Hypothalamus (tissue), 51 donors: Measurements from ENCODE around the gene GTPBP10.

ENCODE experiments used
- DNase-seq, 51 donors: peaks; one replicate each; lab custom pipeline; 2025; lab: John Stamatoyannopoulos, UW

Gene GTPBP10

DNA sequence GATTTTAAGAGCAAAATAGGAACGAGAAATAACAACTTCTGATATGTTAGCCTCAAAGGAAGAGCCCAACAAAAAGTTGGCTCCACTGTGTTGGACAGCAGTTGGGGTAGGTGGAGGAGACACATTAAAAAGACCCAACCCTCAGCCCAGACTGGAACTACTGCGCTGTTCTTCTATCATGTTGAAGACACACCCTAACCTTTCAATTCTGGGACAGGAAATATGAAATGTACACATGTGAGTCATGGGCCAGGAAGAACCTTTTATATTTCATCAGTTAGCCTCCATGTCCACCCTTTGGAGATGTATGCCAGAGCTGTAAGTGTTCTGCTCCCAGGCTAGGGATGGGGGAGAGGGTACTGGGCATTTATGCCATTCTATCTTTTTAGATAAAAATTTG, 78.9 kb downstream of the GTPBP10 start:
- no peak for DNase-seq

GRCh38 chr7:90430614-90431460, 84.3 kb downstream of the GTPBP10 start:
- DNase-seq, result no peak

DNA sequence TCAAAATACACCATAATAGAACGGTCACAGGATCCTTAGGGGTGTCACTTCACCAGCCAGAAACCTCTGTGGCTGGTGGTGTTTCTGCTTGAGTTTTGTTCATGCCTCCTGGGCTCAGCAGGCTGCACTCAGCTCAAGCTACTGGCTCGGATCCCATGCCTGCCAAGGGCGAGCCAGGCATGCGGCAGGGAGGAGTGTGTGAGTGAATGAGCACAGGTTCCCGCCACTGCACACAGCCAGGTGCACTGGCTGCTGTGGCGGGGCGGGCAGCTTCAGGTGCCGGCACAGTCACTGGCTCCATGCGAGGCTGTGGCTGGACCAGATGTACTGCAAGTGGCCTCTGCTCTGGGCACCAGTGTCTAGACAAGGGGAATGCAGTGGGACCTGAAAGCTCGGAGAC, 86.2 kb downstream of the GTPBP10 start:
- no peak for DNase-seq

DNA sequence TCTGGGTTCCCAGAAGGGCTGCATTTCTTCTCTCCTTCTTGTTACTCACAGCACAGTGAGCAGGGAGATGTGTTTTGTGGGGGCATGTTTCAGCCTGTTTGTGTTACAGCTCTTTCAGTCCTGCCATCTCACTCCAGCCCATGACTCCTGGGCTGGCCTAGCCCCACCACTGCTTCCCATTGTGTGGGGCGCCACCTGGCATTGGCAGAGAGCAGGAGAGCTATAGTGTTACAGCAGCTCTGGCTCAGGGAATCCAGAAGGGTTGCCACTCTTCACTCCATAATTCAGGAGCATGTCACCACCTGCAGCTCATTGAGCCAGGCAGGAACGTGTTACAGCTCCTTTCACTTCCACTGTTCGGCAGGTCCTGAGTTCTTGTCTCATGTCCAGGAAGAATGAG, 86.7 kb downstream of the GTPBP10 start:
- DNase-seq, result no peak
